ENCODE data around the gene MDP1. TPM values are rescaled to one million over a fixed set of nuclear protein-coding genes. Genes with fewer than 3 reads are reported as not detected.

The MDP1 gene
- total and polyA plus RNA-seq, 5 experiments from 2014 or later, result 13.7 to 39.1 (median 33.8) TPM

DNA sequence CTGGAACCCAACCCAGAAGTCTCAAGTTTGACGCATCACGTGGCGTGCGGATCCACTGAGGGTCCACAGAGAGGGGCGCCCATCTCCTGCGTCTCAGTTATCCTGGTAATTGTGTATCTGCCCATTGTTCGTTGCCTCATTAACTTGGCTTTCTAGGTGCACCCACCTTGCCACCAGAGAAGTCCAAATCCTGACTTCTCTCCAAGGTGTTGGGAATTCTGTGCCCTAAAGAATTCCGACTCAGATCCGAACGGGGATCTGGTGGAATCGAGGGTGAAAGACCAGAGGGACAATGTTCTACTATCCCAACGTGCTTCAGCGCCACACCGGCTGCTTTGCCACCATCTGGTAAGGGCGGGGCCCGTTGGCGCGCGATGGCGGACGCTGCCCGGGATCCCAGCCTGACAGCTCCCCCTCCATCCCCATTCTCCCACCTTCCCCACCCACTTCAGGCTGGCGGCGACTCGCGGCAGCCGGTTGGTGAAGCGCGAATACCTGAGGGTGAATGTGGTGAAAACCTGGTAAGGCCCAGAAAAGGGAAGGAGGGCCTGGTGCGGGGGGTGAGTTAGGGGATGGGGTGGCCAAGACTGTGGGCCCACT is 43.5 kb downstream of the MDP1 start:
- DNase-seq, result no peak
- ATAC-seq, result no peak
- peak overlapping the region; percentile 86 to 97 (median 92) for H3K4me3 Mint-ChIP-seq
- H3K36me3 Mint-ChIP-seq, result peaks cover 0 to 40% (median 12%) of the 10 kb centered on the region in 3 donors
- POLR2A ChIA-PET, result interaction anchor here (0.6 to 3.5 kb wide), 9 partner anchors 10 to 57 kb away, joined by 3 to 27 read pairs (median 4); partner anchors contain the start of genes DCAF11, EMC9, IPO4 and IRF9
- peak overlapping the region in 9 of 10 donors; percentile 48 to 93 (median 91) for H3K27ac Mint-ChIP-seq
- H3K9me3 Mint-ChIP-seq, result no peaks in the 10 kb centered on the region
- peaks cover 18 to 40% (median 37%) of the 10 kb centered on the region in 4 donors for H3K4me1 Mint-ChIP-seq
- no peaks in the 10 kb centered on the region for H3K27me3 Mint-ChIP-seq

DNA sequence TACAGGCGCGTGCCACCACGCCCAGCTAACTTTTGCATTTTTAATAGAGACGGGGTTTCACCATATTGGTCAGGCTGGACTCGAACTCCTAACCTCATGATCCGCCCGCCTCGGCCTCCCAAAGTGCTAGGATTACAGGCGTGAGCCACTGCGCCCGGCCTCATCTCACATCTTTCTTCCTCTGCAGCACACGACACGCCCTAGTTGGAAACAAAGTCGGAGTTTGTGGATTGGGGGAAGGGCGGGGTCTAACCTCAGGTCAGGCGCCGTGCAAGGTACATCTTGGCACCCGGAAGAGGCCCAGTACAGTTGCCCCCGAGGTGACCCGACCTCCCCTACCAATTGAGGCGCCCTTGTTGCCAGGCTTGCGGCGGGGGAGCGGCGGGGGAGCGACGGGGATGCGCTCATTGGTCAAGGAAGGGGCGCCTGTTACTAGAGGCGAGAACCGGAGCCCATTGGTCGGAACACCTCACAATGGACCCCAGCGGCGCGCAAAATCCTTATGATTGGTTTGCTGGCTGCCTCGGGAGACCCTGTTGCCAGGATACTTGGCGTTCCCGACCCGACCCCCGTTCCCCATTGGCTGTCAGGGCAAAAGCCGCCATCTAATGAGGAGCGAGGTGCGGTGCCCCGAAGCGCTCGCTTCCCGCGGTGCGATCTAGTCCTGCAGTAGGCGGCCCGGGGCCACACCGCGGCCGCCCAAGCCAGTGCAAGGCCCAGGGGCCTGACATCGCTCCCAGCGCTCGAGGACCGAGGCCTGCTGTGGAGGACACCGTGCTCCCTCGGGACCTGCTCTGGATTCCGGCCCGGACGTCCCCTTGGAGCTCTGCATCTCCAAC is 44.2 kb downstream of the MDP1 start, which contains the start of gene REC8:
Gene REC8, plus strand, starts transcription at position 659 of the 839 bp plus-strand sequence. CDS start 473 bp downstream, outside the sequence.
- POLR2A ChIA-PET, result interaction anchor here (0.6 to 3.5 kb wide), 18 partner anchors 8 to 129 kb away, joined by 3 to 27 read pairs (median 5); partner anchors contain the start of genes CHMP4A, DCAF11, EMC9 and IPO4
- Mint-ChIP-seq H3K27me3 (no peaks in the 10 kb centered on the region), H3K27ac (peak within 1 kb of the TSS; percentile 77 to 94 (median 92)), H3K9me3 (no peaks in the 10 kb centered on the region), H3K36me3 (peaks cover 0 to 42% (median 12%) of the 10 kb centered on the region in 3 donors), H3K4me1 (peaks cover 18 to 42% (median 38%) of the 10 kb centered on the region in 4 donors), H3K4me3 (peak within 1 kb of the TSS; percentile 86 to 97 (median 92))
- ATAC-seq (peak; percentile 91), DNase-seq (peak; percentile 61 to 92 (median 84))

DNA sequence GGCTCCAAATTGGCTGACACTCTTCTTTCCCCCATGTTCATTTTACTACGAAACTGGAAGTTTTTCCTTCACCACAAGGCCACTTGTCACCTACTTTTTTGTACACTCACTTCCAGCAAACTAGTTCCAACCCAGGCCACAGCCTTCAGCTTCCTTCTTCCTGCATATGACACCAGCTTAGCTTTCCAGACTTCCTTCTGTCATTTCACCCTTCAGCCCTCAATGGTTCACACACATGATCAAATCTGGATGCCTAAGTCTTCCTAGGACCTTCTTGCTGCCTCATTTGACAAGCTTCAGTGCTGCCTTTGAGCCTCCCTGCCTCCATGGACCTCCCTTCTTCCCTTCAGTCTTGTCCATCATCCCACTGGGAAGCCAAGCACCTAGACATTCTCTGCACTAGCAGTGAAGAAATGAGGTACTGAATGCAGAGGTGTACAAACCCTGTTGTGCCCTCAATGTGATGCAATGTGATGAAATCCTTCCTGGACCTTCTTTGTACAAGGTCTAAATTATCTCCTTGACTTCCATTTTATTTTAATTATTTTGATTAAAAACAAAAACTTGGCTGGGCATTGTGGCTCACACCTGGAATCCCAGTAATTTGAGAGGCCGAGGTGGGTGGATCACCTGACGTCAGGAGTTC is 48.3 kb downstream of the MDP1 start:
- Mint-ChIP-seq H3K27ac (peak overlapping the region in 5 of 10 donors; percentile 43 to 82 (median 53)), H3K4me3 (no peak overlapping the region), H3K36me3 (peaks cover 0 to 70% (median 26%) of the 10 kb centered on the region in 3 donors), H3K27me3 (no peaks in the 10 kb centered on the region), H3K9me3 (no peaks in the 10 kb centered on the region), H3K4me1 (peaks cover 22 to 65% (median 56%) of the 10 kb centered on the region in 4 donors)
- ATAC-seq, result no peak
- POLR2A ChIA-PET, result interaction anchor here (0.6 kb wide), 1 partner anchor 21 kb away, joined by 3 read pairs; the partner anchor contains the start of gene IPO4
- no peak for DNase-seq

DNA sequence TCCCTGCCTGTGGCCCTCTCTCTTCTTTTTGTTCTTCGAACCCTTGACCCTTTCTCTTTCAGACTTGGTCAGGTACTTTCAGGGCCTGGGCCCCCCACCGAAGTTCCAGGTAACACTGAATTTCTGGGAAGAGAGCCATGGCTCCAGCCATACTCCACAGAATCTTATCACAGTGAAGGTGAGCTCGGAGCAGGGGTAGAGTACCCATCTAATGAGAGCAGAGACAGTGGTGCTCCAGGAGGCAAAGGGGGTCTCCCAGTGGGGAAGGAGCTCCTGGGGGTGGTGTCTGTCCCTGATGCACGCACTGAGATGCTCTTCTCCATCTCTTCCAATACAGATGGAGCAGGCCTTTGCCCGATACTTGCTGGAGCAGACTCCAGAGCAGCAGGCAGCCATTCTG is 50.1 kb downstream of the MDP1 start:
- ATAC-seq (no peak), DNase-seq (peak in 1 of 10 donors; percentile 51)
- peaks cover 0 to 74% (median 23%) of the 10 kb centered on the region in 3 donors for H3K36me3 Mint-ChIP-seq
- H3K4me1 Mint-ChIP-seq, result peaks cover 27 to 67% (median 60%) of the 10 kb centered on the region in 4 donors
- no peaks in the 10 kb centered on the region for H3K9me3 Mint-ChIP-seq
- POLR2A ChIA-PET, result interaction anchor here (1.2 kb wide), 1 partner anchor 18 kb away, joined by 3 read pairs; no protein-coding TSS in a partner anchor
- peaks cover 0 to 2% (median 0%) of the 10 kb centered on the region in 5 donors for H3K27me3 Mint-ChIP-seq
- H3K4me3 Mint-ChIP-seq, result peak overlapping the region in 1 of 10 donors; percentile 14
- H3K27ac Mint-ChIP-seq, result peak overlapping the region in 8 of 10 donors; percentile 11 to 100 (median 52)

DNA sequence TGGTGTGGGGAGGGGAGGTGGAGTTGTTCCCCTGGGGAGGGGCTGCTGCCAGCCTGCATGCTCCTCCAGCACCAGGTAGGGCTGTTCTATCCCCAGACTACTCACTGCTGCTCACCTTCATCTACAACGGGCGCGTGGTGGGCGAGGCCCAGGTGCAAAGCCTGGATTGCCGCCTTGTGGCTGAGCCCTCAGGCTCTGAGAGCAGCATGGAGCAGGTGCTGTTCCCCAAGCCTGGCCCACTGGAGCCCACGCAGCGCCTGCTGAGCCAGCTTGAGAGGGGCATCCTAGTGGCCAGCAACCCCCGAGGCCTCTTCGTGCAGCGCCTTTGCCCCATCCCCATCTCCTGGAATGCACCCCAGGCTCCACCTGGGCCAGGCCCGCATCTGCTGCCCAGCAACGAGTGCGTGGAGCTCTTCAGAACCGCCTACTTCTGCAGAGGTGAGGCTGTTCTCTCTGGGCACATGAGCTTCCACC is 51.3 kb downstream of the MDP1 start:
- Mint-ChIP-seq H3K27me3 (peaks cover 0 to 2% (median 0%) of the 10 kb centered on the region in 5 donors), H3K4me3 (peak overlapping the region in 9 of 10 donors; percentile 4 to 96 (median 58)), H3K36me3 (peaks cover 0 to 78% (median 24%) of the 10 kb centered on the region in 3 donors), H3K9me3 (no peaks in the 10 kb centered on the region), H3K4me1 (peaks cover 28 to 74% (median 66%) of the 10 kb centered on the region in 4 donors), H3K27ac (peak overlapping the region; percentile 39 to 100 (median 76))
- peak in 1 of 10 donors; percentile 53 for DNase-seq
- ATAC-seq, result no peak
- POLR2A ChIA-PET, result interaction anchor here (1.2 to 1.7 kb wide), 3 partner anchors 17 to 31 kb away, joined by 3 to 5 read pairs (median 4); partner anchors contain the start of genes RNF31 and TM9SF1

Other genes starting within 250 kb of the MDP1 start
Only the 30 nearest of the 34 such genes appear.
- gene CARMIL3, start 164.1 kb downstream of the MDP1 start, total RNA-seq, result under 1 TPM in 1 of 2 experiments, not detected in 1; 0.16 TPM
- gene CARMIL3, start 164.1 kb downstream of the MDP1 start, polyA plus RNA-seq, result under 1 TPM in 1 of 3 donors, not detected in 2; 0.03 TPM
- not detected for gene CPNE6, start 144.5 kb downstream of the MDP1 start, total RNA-seq
- gene CPNE6, start 144.5 kb downstream of the MDP1 start, polyA plus RNA-seq, result not detected
- gene PCK2, start 121.8 kb downstream of the MDP1 start, total RNA-seq, result 10 to 100 TPM; 16.5 to 17.4 TPM
- 10 to 100 TPM in 2 of 3 donors, 1 to 10 TPM in 1; 8.6 to 11.6 (median 11.3) TPM for gene PCK2, start 121.8 kb downstream of the MDP1 start, polyA plus RNA-seq
- 10 to 100 TPM; 74.1 to 77.1 TPM for gene DCAF11, start 101.3 kb downstream of the MDP1 start, total RNA-seq
- gene DCAF11, start 101.3 kb downstream of the MDP1 start, polyA plus RNA-seq, result 10 to 100 TPM; 68.0 to 83.8 (median 71.9) TPM
- gene NRL, start 101.1 kb downstream of the MDP1 start, total RNA-seq, result 1 to 10 TPM; 2.7 to 3.4 TPM
- gene NRL, start 101.1 kb downstream of the MDP1 start, polyA plus RNA-seq, result 1 to 10 TPM; 3.0 to 3.5 (median 3.1) TPM
- gene FITM1, start 85.4 kb downstream of the MDP1 start, total RNA-seq, result 1 to 10 TPM; 1.9 to 2.2 TPM
- gene FITM1, start 85.4 kb downstream of the MDP1 start, polyA plus RNA-seq, result under 1 TPM; 0.52 to 0.60 (median 0.52) TPM
- 100 to 1,000 TPM; 202 to 203 TPM for gene PSME1, start 79.9 kb downstream of the MDP1 start, total RNA-seq
- gene PSME1, start 79.9 kb downstream of the MDP1 start, polyA plus RNA-seq, result 100 to 1,000 TPM; 681 to 767 (median 753) TPM
- 10 to 100 TPM; 16.6 to 18.1 TPM for gene EMC9, start 74.5 kb downstream of the MDP1 start, total RNA-seq
- gene EMC9, start 74.5 kb downstream of the MDP1 start, polyA plus RNA-seq, result 1 to 10 TPM; 7.5 to 9.4 (median 8.4) TPM
- gene PSME2, start 69.5 kb downstream of the MDP1 start, total RNA-seq, result 100 to 1,000 TPM; 129 to 140 TPM
- 100 to 1,000 TPM; 402 to 471 (median 463) TPM for gene PSME2, start 69.5 kb downstream of the MDP1 start, polyA plus RNA-seq
- 10 to 100 TPM; 85.7 to 91.4 TPM for gene RNF31, start 68.6 kb downstream of the MDP1 start, total RNA-seq
- gene RNF31, start 68.6 kb downstream of the MDP1 start, polyA plus RNA-seq, result 10 to 100 TPM; 34.1 to 45.3 (median 37.6) TPM
- gene IRF9, start 54.8 kb downstream of the MDP1 start, total RNA-seq, result 100 to 1,000 TPM; 109 to 116 TPM
- gene IRF9, start 54.8 kb downstream of the MDP1 start, polyA plus RNA-seq, result 10 to 100 TPM; 46.6 to 68.6 (median 51.3) TPM
- gene REC8, start 44.0 kb downstream of the MDP1 start, total RNA-seq, result 10 to 100 TPM; 33.7 to 39.2 TPM
- gene REC8, start 44.0 kb downstream of the MDP1 start, polyA plus RNA-seq, result 10 to 100 TPM; 11.1 to 11.6 (median 11.2) TPM
- gene IPO4, start 27.2 kb downstream of the MDP1 start, total RNA-seq, result 10 to 100 TPM; 24.4 to 24.8 TPM
- 10 to 100 TPM; 20.2 to 27.5 (median 21.1) TPM for gene IPO4, start 27.2 kb downstream of the MDP1 start, polyA plus RNA-seq
- 10 to 100 TPM; 19.4 to 22.1 TPM for gene TM9SF1, start 20.6 kb downstream of the MDP1 start, total RNA-seq
- gene TM9SF1, start 20.6 kb downstream of the MDP1 start, polyA plus RNA-seq, result 10 to 100 TPM; 23.1 to 29.8 (median 29.1) TPM
- 1 to 10 TPM in 1 of 2 experiments, under 1 TPM in 1; 0.30 to 1.1 TPM for gene TSSK4, start 10.4 kb downstream of the MDP1 start, total RNA-seq
- under 1 TPM; 0.79 to 0.95 (median 0.87) TPM for gene TSSK4, start 10.4 kb downstream of the MDP1 start, polyA plus RNA-seq
- gene CHMP4A, start 2.6 kb downstream of the MDP1 start, total RNA-seq, result 100 to 1,000 TPM in 1 of 2 experiments, 10 to 100 TPM in 1; 99.4 to 107 TPM
- gene CHMP4A, start 2.6 kb downstream of the MDP1 start, polyA plus RNA-seq, result 100 to 1,000 TPM; 133 to 144 (median 143) TPM
- gene NEDD8, start 16.3 kb upstream of the MDP1 start, total RNA-seq, result 100 to 1,000 TPM in 1 of 2 experiments, 10 to 100 TPM in 1; 96.8 to 107 TPM
- gene NEDD8, start 16.3 kb upstream of the MDP1 start, polyA plus RNA-seq, result 100 to 1,000 TPM; 302 to 320 (median 319) TPM
- gene GMPR2, start 16.9 kb upstream of the MDP1 start, total RNA-seq, result 10 to 100 TPM; 76.4 to 78.6 TPM
- gene GMPR2, start 16.9 kb upstream of the MDP1 start, polyA plus RNA-seq, result 100 to 1,000 TPM in 1 of 3 donors, 10 to 100 TPM in 2; 79.7 to 111 (median 85.4) TPM
- 100 to 1,000 TPM; 125 to 136 TPM for gene TINF2, start 26.6 kb upstream of the MDP1 start, total RNA-seq
- gene TINF2, start 26.6 kb upstream of the MDP1 start, polyA plus RNA-seq, result 100 to 1,000 TPM; 116 to 154 (median 150) TPM
- 1 to 10 TPM; 6.5 to 6.9 TPM for gene TGM1, start 47.1 kb upstream of the MDP1 start, total RNA-seq
- under 1 TPM in 1 of 3 donors, not detected in 2; 0.13 TPM for gene TGM1, start 47.1 kb upstream of the MDP1 start, polyA plus RNA-seq
- 10 to 100 TPM; 43.3 to 46.5 TPM for gene RABGGTA, start 55.5 kb upstream of the MDP1 start, total RNA-seq
- 10 to 100 TPM; 12.7 to 22.1 (median 20.4) TPM for gene RABGGTA, start 55.5 kb upstream of the MDP1 start, polyA plus RNA-seq
- gene DHRS1, start 83.7 kb upstream of the MDP1 start, total RNA-seq, result 10 to 100 TPM; 27.5 to 34.2 TPM
- 10 to 100 TPM; 19.6 to 22.4 (median 20.8) TPM for gene DHRS1, start 83.7 kb upstream of the MDP1 start, polyA plus RNA-seq
- 10 to 100 TPM; 21.8 to 25.8 TPM for gene NOP9, start 83.8 kb upstream of the MDP1 start, total RNA-seq
- 1 to 10 TPM; 1.3 to 2.2 (median 1.6) TPM for gene NOP9, start 83.8 kb upstream of the MDP1 start, polyA plus RNA-seq
- 10 to 100 TPM; 12.2 to 15.5 TPM for gene CIDEB, start 91.9 kb upstream of the MDP1 start, total RNA-seq
- gene CIDEB, start 91.9 kb upstream of the MDP1 start, polyA plus RNA-seq, result 10 to 100 TPM in 2 of 3 donors, 1 to 10 TPM in 1; 8.6 to 16.1 (median 13.2) TPM
- gene LTB4R2, start 94.1 kb upstream of the MDP1 start, total RNA-seq, result 10 to 100 TPM; 12.5 to 13.0 TPM
- 1 to 10 TPM in 2 of 3 donors, under 1 TPM in 1; 0.93 to 3.5 (median 1.5) TPM for gene LTB4R2, start 94.1 kb upstream of the MDP1 start, polyA plus RNA-seq
- gene LTB4R, start 95.4 kb upstream of the MDP1 start, total RNA-seq, result 10 to 100 TPM in 1 of 2 experiments, 1 to 10 TPM in 1; 9.6 to 10.1 TPM
- gene LTB4R, start 95.4 kb upstream of the MDP1 start, polyA plus RNA-seq, result 1 to 10 TPM; 3.4 to 5.9 (median 4.5) TPM
- 1 to 10 TPM; 3.8 to 4.7 TPM for gene ADCY4, start 119.0 kb upstream of the MDP1 start, total RNA-seq
- under 1 TPM; 0.08 to 0.28 (median 0.24) TPM for gene ADCY4, start 119.0 kb upstream of the MDP1 start, polyA plus RNA-seq
- 10 to 100 TPM; 32.9 to 35.8 TPM for gene RIPK3, start 123.9 kb upstream of the MDP1 start, total RNA-seq
- gene RIPK3, start 123.9 kb upstream of the MDP1 start, polyA plus RNA-seq, result 10 to 100 TPM in 1 of 3 donors, 1 to 10 TPM in 2; 5.3 to 11.1 (median 5.6) TPM
- gene NFATC4, start 152.1 kb upstream of the MDP1 start, total RNA-seq, result not detected
- not detected for gene NFATC4, start 152.1 kb upstream of the MDP1 start, polyA plus RNA-seq
- under 1 TPM; 0.29 to 0.36 TPM for gene NYNRIN, start 182.9 kb upstream of the MDP1 start, total RNA-seq
- under 1 TPM in 1 of 3 donors, not detected in 2; 0.13 TPM for gene NYNRIN, start 182.9 kb upstream of the MDP1 start, polyA plus RNA-seq

All from naive thymus-derived CD8-positive, alpha-beta T cell (primary cell).